Activated CD4-positive, alpha-beta T cell treated with anti-CD3 and anti-CD28 coated beads, Interleukin-2, amount 10 ng/mL, durations not matched to agents 7 days and 5 days (primary cell): ENCODE data around the gene INO80. TPM values are rescaled to one million over a fixed set of nuclear protein-coding genes. Genes with fewer than 3 reads are reported as not detected.
"Not testable (repeated sequence)": the region's sequence is repeated elsewhere in the genome, so short reads cannot be mapped to it uniquely, and the experiment has no call there.

Source experiments
- CTCF ChIA-PET: fragments of 350-600 bp; sonication (Branson Sonifier 250); formaldehyde crosslinking; loops from one replicate; lab custom pipeline; 2021; ENCODE audit warnings: antibody characterized with exemption; lab: Charles Lee
- POLR2A ChIA-PET: fragments of 350-600 bp; sonication (Branson Sonifier 250); formaldehyde crosslinking; loops from one replicate; lab custom pipeline; 2021; ENCODE audit warnings: antibody characterized with exemption; lab: Charles Lee
- DNase-seq: peaks from one replicate; pipeline ENCODE4 v3.0.0-alpha.2; 2020
- H3K27ac Mint-ChIP-seq: one replicate; pipeline ENCODE4 v1.8.0; 2021; ENCODE audit warnings: mild to moderate bottlenecking, moderate library complexity, mixed read lengths
- H3K27me3 Mint-ChIP-seq: one replicate; pipeline ENCODE4 v1.8.0; 2021; ENCODE audit warnings: mixed read lengths
- H3K36me3 Mint-ChIP-seq: one replicate; pipeline ENCODE4 v1.8.0; 2021; ENCODE audit warnings: low read depth, mixed read lengths
- H3K4me1 Mint-ChIP-seq: one replicate; pipeline ENCODE4 v1.8.0; 2021; ENCODE audit warnings: mixed read lengths
- H3K4me3 Mint-ChIP-seq: one replicate; pipeline ENCODE4 v1.8.0; 2021; ENCODE audit warnings: mild to moderate bottlenecking, moderate library complexity, mixed read lengths
- H3K9me3 Mint-ChIP-seq: one replicate; pipeline ENCODE4 v1.8.0; 2021; ENCODE audit warnings: mixed read lengths
- total RNA-seq, 2 experiments: library from RNA; stranded (reverse); gene quantifications; one replicate each; pipeline ENCODE4 v1.2.3, GENCODE V29; 2021

Gene INO80
- total RNA-seq, 2 experiments from 2014 or later: 24.5 to 26.2 TPM

DNA sequence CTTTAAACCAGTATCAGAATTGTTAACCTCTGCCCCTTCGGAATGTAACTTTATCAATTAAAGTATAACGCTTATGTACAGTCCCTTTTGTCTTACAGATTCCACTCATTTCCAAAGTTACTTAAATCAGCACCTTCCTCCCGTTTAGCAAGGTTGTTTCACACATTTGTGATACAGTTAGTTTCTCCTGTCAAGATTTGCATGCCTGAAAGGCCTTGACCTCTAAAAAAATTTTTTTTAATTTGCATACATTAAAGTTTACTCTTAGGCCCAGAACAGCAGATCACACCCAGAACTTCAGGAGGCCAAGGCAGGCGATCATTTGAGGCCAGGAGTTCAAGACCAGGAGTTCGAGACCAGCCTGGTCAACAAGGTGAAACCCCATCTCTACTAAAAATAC, 9.1 kb downstream of the INO80 start:
- CTCF ChIA-PET: interaction anchor here (0.6 kb wide), 1 partner anchor 1487 kb away, joined by 3 read pairs; no protein-coding TSS in a partner anchor
- Mint-ChIP-seq H3K27me3 (no peaks in the 10 kb centered on the region), H3K27ac (no peak overlapping the region), H3K4me1 (peaks cover 9% of the 10 kb centered on the region), H3K4me3 (no peak overlapping the region), H3K9me3 (no peaks in the 10 kb centered on the region), H3K36me3 (peaks cover 15% of the 10 kb centered on the region)
- POLR2A ChIA-PET: no interaction called here
- no peak for DNase-seq

- peaks cover 19% of the 10 kb centered on the region for H3K36me3 Mint-ChIP-seq
- CTCF ChIA-PET: interaction anchor here (1.5 kb wide), 1 partner anchor 10 kb away, joined by 6 read pairs; the partner anchor contains the start of gene INO80
- H3K27me3 Mint-ChIP-seq: no peaks in the 10 kb centered on the region
- no peak overlapping the region for H3K27ac Mint-ChIP-seq
- no peak for DNase-seq
- H3K9me3 Mint-ChIP-seq: no peaks in the 10 kb centered on the region
- H3K4me1 Mint-ChIP-seq: peaks cover 12% of the 10 kb centered on the region
- POLR2A ChIA-PET: interaction anchor here (0.6 kb wide), 1 partner anchor 200 kb away, joined by 3 read pairs; no protein-coding TSS in a partner anchor
- H3K4me3 Mint-ChIP-seq: no peak overlapping the region
Observed at GRCh38 chr15:41105348-41106334, 10.4 kb downstream of the INO80 start.

GRCh38 chr15:41104234-41104633, 11.8 kb downstream of the INO80 start:
- ChIA-PET POLR2A (no interaction called here), CTCF (interaction anchor here (0.5 to 0.7 kb wide), 2 partner anchors 13 to 517 kb away, joined by 3 read pairs; no protein-coding TSS in a partner anchor)
- peaks cover 12% of the 10 kb centered on the region for H3K4me1 Mint-ChIP-seq
- H3K4me3 Mint-ChIP-seq: no peak overlapping the region
- H3K36me3 Mint-ChIP-seq: peaks cover 19% of the 10 kb centered on the region
- no peak overlapping the region for H3K27ac Mint-ChIP-seq
- no peak for DNase-seq
- H3K9me3 Mint-ChIP-seq: no peaks in the 10 kb centered on the region
- no peaks in the 10 kb centered on the region for H3K27me3 Mint-ChIP-seq

DNA sequence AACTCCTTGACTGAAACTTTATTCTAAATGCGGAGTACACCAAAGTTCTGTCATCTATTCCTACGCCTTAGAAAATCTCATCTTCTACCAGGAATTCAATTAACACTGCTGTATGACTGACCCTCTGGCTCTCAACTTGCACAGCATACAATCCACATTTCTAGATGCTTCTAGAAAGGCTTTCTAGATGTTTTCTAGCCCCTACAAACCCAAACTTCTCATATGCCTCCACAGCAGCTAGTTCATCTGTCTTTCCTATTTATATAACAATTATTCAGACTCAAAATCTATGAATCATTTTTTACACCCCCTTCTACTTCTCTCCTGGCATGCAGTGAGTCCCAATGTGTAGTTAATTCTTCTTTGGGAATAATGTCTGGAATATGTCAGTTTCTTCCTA, 13.2 kb downstream of the INO80 start:
- Mint-ChIP-seq H3K27ac (no peak overlapping the region), H3K4me1 (peaks cover 8% of the 10 kb centered on the region), H3K27me3 (no peaks in the 10 kb centered on the region), H3K9me3 (no peaks in the 10 kb centered on the region), H3K36me3 (peaks cover 16% of the 10 kb centered on the region), H3K4me3 (no peak overlapping the region)
- no peak for DNase-seq
- ChIA-PET POLR2A (no interaction called here), CTCF (no interaction called here)

DNA sequence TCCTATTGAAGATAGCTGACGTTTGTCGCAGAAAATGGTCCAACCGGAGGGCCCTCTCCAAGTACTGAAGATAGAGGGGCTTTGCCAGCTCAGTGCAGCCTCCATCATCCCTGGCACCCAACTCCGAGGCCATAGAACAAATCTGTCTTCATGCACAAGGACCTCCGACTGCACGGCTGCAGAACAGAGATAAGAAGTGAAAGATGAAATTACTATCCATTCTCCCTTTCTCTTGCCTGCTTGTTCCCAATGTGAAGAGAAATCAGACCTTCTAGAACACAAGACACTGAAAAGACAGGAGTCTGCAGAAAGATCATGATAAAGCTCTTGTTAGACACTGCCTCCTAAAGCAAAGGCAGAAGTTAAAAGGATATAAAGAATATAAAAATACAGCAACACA, 19.9 kb downstream of the INO80 start:
- CTCF ChIA-PET: interaction anchor here (0.5 kb wide), 1 partner anchor 12 kb away, joined by 3 read pairs; no protein-coding TSS in a partner anchor
- H3K4me3 Mint-ChIP-seq: no peak overlapping the region
- peaks cover 28% of the 10 kb centered on the region for H3K36me3 Mint-ChIP-seq
- H3K27ac Mint-ChIP-seq: no peak overlapping the region
- no peaks in the 10 kb centered on the region for H3K9me3 Mint-ChIP-seq
- no peak for DNase-seq
- H3K4me1 Mint-ChIP-seq: peaks cover 1% of the 10 kb centered on the region
- POLR2A ChIA-PET: no interaction called here
- no peaks in the 10 kb centered on the region for H3K27me3 Mint-ChIP-seq

DNA sequence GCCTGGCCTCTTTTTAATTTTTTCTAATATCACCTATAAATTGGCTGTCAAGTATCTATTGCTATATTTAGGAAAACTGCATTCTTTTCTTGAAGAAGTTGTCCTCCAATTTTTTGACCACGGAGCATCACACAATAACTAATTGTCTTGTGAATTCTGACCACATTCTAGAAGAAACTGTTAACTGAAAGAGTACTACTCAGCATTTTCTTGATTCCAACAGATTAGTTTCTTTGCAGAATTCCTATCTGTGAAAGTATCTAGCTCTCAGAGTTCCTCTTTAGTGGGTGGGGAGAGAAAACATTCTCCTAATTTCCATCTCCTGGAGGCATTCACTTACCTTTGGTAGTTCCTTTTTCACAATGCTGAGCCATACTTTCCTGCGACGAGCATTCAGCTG, 31.1 kb downstream of the INO80 start:
- DNase-seq: no peak
- CTCF ChIA-PET: no interaction called here
- no peak overlapping the region for H3K27ac Mint-ChIP-seq
- POLR2A ChIA-PET: no interaction called here
- peaks cover 18% of the 10 kb centered on the region for H3K4me1 Mint-ChIP-seq
- H3K36me3 Mint-ChIP-seq: peaks cover 44% of the 10 kb centered on the region
- H3K27me3 Mint-ChIP-seq: no peaks in the 10 kb centered on the region
- no peaks in the 10 kb centered on the region for H3K9me3 Mint-ChIP-seq
- H3K4me3 Mint-ChIP-seq: no peak overlapping the region

DNA sequence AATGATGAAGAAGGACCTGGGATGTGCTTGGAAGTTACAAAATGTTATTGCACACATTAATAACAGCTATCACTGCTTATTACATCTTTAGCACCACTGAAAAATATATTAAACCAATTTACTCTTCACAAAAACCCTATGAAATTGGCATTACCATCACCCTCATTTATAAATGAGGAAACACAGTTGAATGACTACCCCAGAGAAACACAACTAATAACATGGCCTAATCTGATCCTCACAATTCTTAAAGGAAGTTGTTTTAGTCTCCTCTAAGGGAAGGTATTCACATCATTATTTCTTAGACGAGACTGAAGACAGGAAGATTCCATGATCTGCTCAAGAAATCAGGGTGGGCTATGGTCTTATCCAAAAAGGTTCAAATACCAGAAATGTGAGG, 35.9 kb downstream of the INO80 start:
- peaks cover 32% of the 10 kb centered on the region for H3K36me3 Mint-ChIP-seq
- H3K4me3 Mint-ChIP-seq: no peak overlapping the region
- CTCF ChIA-PET: interaction anchor here (1.2 kb wide), 1 partner anchor 174 kb away, joined by 3 read pairs; no protein-coding TSS in a partner anchor

GRCh38 chr15:41079717-41080116, 36.4 kb downstream of the INO80 start:
- H3K9me3 Mint-ChIP-seq: no peaks in the 10 kb centered on the region
- H3K27ac Mint-ChIP-seq: no peak overlapping the region
- no peak overlapping the region for H3K4me3 Mint-ChIP-seq
- no peaks in the 10 kb centered on the region for H3K4me1 Mint-ChIP-seq
- no peak for DNase-seq
- peaks cover 31% of the 10 kb centered on the region for H3K36me3 Mint-ChIP-seq
- POLR2A ChIA-PET: no interaction called here
- CTCF ChIA-PET: interaction anchor here (0.6 to 1.2 kb wide), 2 partner anchors 27 to 174 kb away, joined by 3 read pairs; no protein-coding TSS in a partner anchor
- no peaks in the 10 kb centered on the region for H3K27me3 Mint-ChIP-seq

More for the DNA sequence above, 35.9 kb downstream of the INO80 start:
- H3K27me3 Mint-ChIP-seq: no peaks in the 10 kb centered on the region
- DNase-seq: no peak
- no peak overlapping the region for H3K27ac Mint-ChIP-seq
- POLR2A ChIA-PET: no interaction called here
- no peaks in the 10 kb centered on the region for H3K9me3 Mint-ChIP-seq
- H3K4me1 Mint-ChIP-seq: no peaks in the 10 kb centered on the region

GRCh38 chr15:41078879-41079278, 37.2 kb downstream of the INO80 start:
- CTCF ChIA-PET: interaction anchor here (0.6 kb wide), 2 partner anchors 26 to 1867 kb away, joined by 3 read pairs; no protein-coding TSS in a partner anchor
- H3K9me3 Mint-ChIP-seq, DNase-seq, H3K4me1 Mint-ChIP-seq, H3K27me3 Mint-ChIP-seq, POLR2A ChIA-PET, H3K27ac Mint-ChIP-seq, H3K4me3 Mint-ChIP-seq: not testable (repeated sequence)
- peaks cover 36% of the 10 kb centered on the region for H3K36me3 Mint-ChIP-seq

DNA sequence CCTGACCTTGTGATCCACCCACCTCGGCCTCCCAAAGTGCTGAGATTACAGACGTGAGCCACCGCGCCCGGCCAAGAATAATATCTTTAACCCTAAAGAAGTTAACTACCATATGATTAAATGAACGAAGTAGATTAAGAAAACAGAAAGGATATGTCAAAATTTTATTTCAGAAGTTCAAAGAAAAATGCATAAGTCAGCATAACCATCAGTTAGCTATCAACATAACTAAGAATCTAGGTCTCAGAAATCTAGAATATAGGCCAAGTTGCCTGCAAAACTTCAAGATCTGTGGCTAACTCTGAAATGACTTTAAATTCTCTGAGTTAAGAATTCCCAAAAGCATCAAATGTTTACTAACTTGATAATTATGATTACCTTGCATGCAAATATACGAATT, 38.0 kb downstream of the INO80 start:
- ChIA-PET CTCF (interaction anchor here (1.1 kb wide), 1 partner anchor 23 kb away, joined by 3 read pairs; no protein-coding TSS in a partner anchor), POLR2A (no interaction called here)
- DNase-seq: no peak
- Mint-ChIP-seq H3K27ac (no peak overlapping the region), H3K36me3 (peaks cover 40% of the 10 kb centered on the region), H3K4me1 (no peaks in the 10 kb centered on the region), H3K9me3 (no peaks in the 10 kb centered on the region), H3K4me3 (no peak overlapping the region), H3K27me3 (no peaks in the 10 kb centered on the region)

DNA sequence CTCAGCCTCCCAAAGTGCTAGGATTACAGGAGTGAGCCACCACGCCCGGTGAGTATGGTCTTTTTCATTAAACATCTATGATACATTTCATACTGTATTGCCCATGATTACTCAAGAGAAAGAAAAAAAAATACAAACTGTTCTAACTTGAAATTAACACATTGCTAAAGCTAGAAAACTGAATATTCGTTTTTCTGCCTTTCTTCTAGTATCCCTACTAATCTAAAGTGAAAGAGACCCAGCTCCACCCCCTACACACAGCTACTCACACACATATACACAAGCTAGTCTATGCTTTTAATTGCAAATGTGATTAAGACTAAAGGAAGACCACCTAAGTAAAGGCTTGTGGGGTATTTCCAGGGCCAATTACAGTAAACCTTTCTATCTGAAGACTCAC, 43.1 kb downstream of the INO80 start:
- Mint-ChIP-seq H3K9me3 (no peaks in the 10 kb centered on the region), H3K27me3 (no peaks in the 10 kb centered on the region), H3K27ac (no peak overlapping the region), H3K36me3 (peaks cover 44% of the 10 kb centered on the region), H3K4me3 (no peak overlapping the region), H3K4me1 (no peaks in the 10 kb centered on the region)
- ChIA-PET CTCF (interaction anchor here (1.2 kb wide), 1 partner anchor 9 kb away, joined by 3 read pairs; no protein-coding TSS in a partner anchor), POLR2A (no interaction called here)
- DNase-seq: no peak

- Mint-ChIP-seq H3K27me3 (no peaks in the 10 kb centered on the region), H3K4me1 (no peaks in the 10 kb centered on the region), H3K27ac (no peak overlapping the region), H3K36me3 (peaks cover 50% of the 10 kb centered on the region), H3K4me3 (no peak overlapping the region), H3K9me3 (no peaks in the 10 kb centered on the region)
- ChIA-PET POLR2A (interaction anchor here (0.7 kb wide), 1 partner anchor 61 kb away, joined by 9 read pairs; no protein-coding TSS in a partner anchor), CTCF (no interaction called here)
- no peak for DNase-seq
Observed at GRCh38 chr15:41072013-41072412, 44.1 kb downstream of the INO80 start.

GRCh38 chr15:41066516-41066915, 49.6 kb downstream of the INO80 start:
- Mint-ChIP-seq H3K27ac (no peak overlapping the region), H3K36me3 (peaks cover 66% of the 10 kb centered on the region), H3K4me1 (no peaks in the 10 kb centered on the region), H3K4me3 (no peak overlapping the region), H3K27me3 (no peaks in the 10 kb centered on the region), H3K9me3 (peaks cover 6% of the 10 kb centered on the region)
- ChIA-PET POLR2A (no interaction called here), CTCF (no interaction called here)
- no peak for DNase-seq
